Activated T-helper 17 cell treated with anti-CD3 and anti-CD28 coated beads, Interleukin-2, amount 50 U/mL, for 72 hours (primary cell): ENCODE data around the gene GDF10. TPM values are rescaled to one million over a fixed set of nuclear protein-coding genes. Genes with fewer than 3 reads are reported as not detected.

Experiments
- ATAC-seq: fragments of 150-1000 bp; cut with Tn5 transposase; replicated peaks from 2 replicates; pipeline ENCODE4 v1.10.0; 2021; ENCODE audit warnings: mild to moderate bottlenecking, moderate library complexity
- H3K27ac Mint-ChIP-seq: one replicate; pipeline ENCODE4 v1.8.0; 2022; ENCODE audit warnings: mixed read lengths
- H3K27me3 Mint-ChIP-seq: one replicate; pipeline ENCODE4 v1.8.0; 2022; ENCODE audit warnings: mixed read lengths
- H3K36me3 Mint-ChIP-seq: one replicate; pipeline ENCODE4 v1.8.0; 2022; ENCODE audit warnings: low read depth, mild to moderate bottlenecking, mixed read lengths
- H3K4me1 Mint-ChIP-seq: one replicate; pipeline ENCODE4 v1.8.0; 2022; ENCODE audit warnings: mixed read lengths
- H3K4me3 Mint-ChIP-seq: one replicate; pipeline ENCODE4 v1.8.0; 2022; ENCODE audit warnings: mild to moderate bottlenecking, mixed read lengths
- H3K9me3 Mint-ChIP-seq: one replicate; pipeline ENCODE4 v1.8.0; 2022; ENCODE audit warnings: mixed read lengths
- total RNA-seq, 2 donors: library from RNA; stranded (reverse); gene quantifications; one replicate each; pipeline ENCODE4 v1.2.3, GENCODE V29; 2022

GDF10 gene
- total RNA-seq, 2 donors from 2014 or later, result 0.45 TPM; not detected in 1

GRCh38 chr10:47261121-47261520 is 38.9 kb upstream of the GDF10 start:
- Mint-ChIP-seq H3K9me3 (peaks cover 4% of the 10 kb centered on the region), H3K4me3 (peak overlapping the region; percentile 45), H3K36me3 (no peaks in the 10 kb centered on the region)

GRCh38 chr10:47261556-47261955 is 38.4 kb upstream of the GDF10 start:
- H3K27ac Mint-ChIP-seq, result peak overlapping the region; percentile 78
- peak overlapping the region; percentile 45 for H3K4me3 Mint-ChIP-seq
- no peaks in the 10 kb centered on the region for H3K27me3 Mint-ChIP-seq
- H3K9me3 Mint-ChIP-seq, result peaks cover 4% of the 10 kb centered on the region
- ATAC-seq, result no peak
- no peaks in the 10 kb centered on the region for H3K36me3 Mint-ChIP-seq
- H3K4me1 Mint-ChIP-seq, result peaks cover 35% of the 10 kb centered on the region

More at GRCh38 chr10:47261121-47261520, 38.9 kb upstream of the GDF10 start:
- peaks cover 39% of the 10 kb centered on the region for H3K4me1 Mint-ChIP-seq
- no peaks in the 10 kb centered on the region for H3K27me3 Mint-ChIP-seq
- peak; percentile 75 for ATAC-seq
- H3K27ac Mint-ChIP-seq, result peak overlapping the region; percentile 78

GRCh38 chr10:47262606-47263533 is 37.1 kb upstream of the GDF10 start:
- H3K4me3 Mint-ChIP-seq, result no peak overlapping the region
- no peaks in the 10 kb centered on the region for H3K36me3 Mint-ChIP-seq
- ATAC-seq, result no peak
- H3K9me3 Mint-ChIP-seq, result peaks cover 4% of the 10 kb centered on the region
- H3K27me3 Mint-ChIP-seq, result no peaks in the 10 kb centered on the region
- peaks cover 22% of the 10 kb centered on the region for H3K4me1 Mint-ChIP-seq
- no peak overlapping the region for H3K27ac Mint-ChIP-seq

GRCh38 chr10:47264797-47265281 is 35.2 kb upstream of the GDF10 start:
- no peaks in the 10 kb centered on the region for H3K36me3 Mint-ChIP-seq
- H3K27me3 Mint-ChIP-seq, result no peaks in the 10 kb centered on the region
- H3K4me3 Mint-ChIP-seq, result peak overlapping the region; percentile 18

GRCh38 chr10:47266602-47267001 is 33.4 kb upstream of the GDF10 start:
- H3K36me3 Mint-ChIP-seq, result no peaks in the 10 kb centered on the region
- no peak for ATAC-seq
- H3K4me3 Mint-ChIP-seq, result no peak overlapping the region
- H3K27me3 Mint-ChIP-seq, result no peaks in the 10 kb centered on the region
- peaks cover 1% of the 10 kb centered on the region for H3K4me1 Mint-ChIP-seq
- peaks cover 4% of the 10 kb centered on the region for H3K9me3 Mint-ChIP-seq
- H3K27ac Mint-ChIP-seq, result no peak overlapping the region

More at GRCh38 chr10:47264797-47265281, 35.2 kb upstream of the GDF10 start:
- peak; percentile 80 for ATAC-seq
- H3K27ac Mint-ChIP-seq, result peak overlapping the region; percentile 85
- H3K9me3 Mint-ChIP-seq, result peaks cover 4% of the 10 kb centered on the region
- H3K4me1 Mint-ChIP-seq, result peaks cover 18% of the 10 kb centered on the region

- no peaks in the 10 kb centered on the region for H3K36me3 Mint-ChIP-seq
- H3K4me3 Mint-ChIP-seq, result no peak overlapping the region
- no peaks in the 10 kb centered on the region for H3K27me3 Mint-ChIP-seq
- no peak for ATAC-seq
- H3K9me3 Mint-ChIP-seq, result peaks cover 6% of the 10 kb centered on the region
- H3K27ac Mint-ChIP-seq, result no peak overlapping the region
- H3K4me1 Mint-ChIP-seq, result no peaks in the 10 kb centered on the region
These were observed 31.3 kb upstream of the GDF10 start for GRCh38 chr10:47268696-47269095.

- Mint-ChIP-seq H3K9me3 (peaks cover 3% of the 10 kb centered on the region), H3K27me3 (no peaks in the 10 kb centered on the region), H3K4me1 (no peaks in the 10 kb centered on the region), H3K27ac (no peak overlapping the region), H3K36me3 (no peaks in the 10 kb centered on the region), H3K4me3 (no peak overlapping the region)
- no peak for ATAC-seq
These were observed 30.7 kb upstream of the GDF10 start for GRCh38 chr10:47269294-47269693.

- no peak for ATAC-seq
- no peak overlapping the region for H3K4me3 Mint-ChIP-seq
- H3K9me3 Mint-ChIP-seq, result peaks cover 3% of the 10 kb centered on the region
- H3K4me1 Mint-ChIP-seq, result peaks cover 12% of the 10 kb centered on the region
- no peak overlapping the region for H3K27ac Mint-ChIP-seq
- H3K36me3 Mint-ChIP-seq, result no peaks in the 10 kb centered on the region
- H3K27me3 Mint-ChIP-seq, result no peaks in the 10 kb centered on the region
These were observed 23.9 kb upstream of the GDF10 start for GRCh38 chr10:47276071-47276470.

GRCh38 chr10:47276576-47277351 is 23.2 kb upstream of the GDF10 start:
- H3K9me3 Mint-ChIP-seq, result peaks cover 3% of the 10 kb centered on the region
- no peak overlapping the region for H3K4me3 Mint-ChIP-seq
- peak overlapping the region; percentile 69 for H3K27ac Mint-ChIP-seq
- H3K4me1 Mint-ChIP-seq, result peaks cover 12% of the 10 kb centered on the region
- no peaks in the 10 kb centered on the region for H3K27me3 Mint-ChIP-seq
- no peaks in the 10 kb centered on the region for H3K36me3 Mint-ChIP-seq
- ATAC-seq, result no peak

- Mint-ChIP-seq H3K9me3 (no peaks in the 10 kb centered on the region), H3K4me1 (peaks cover 12% of the 10 kb centered on the region), H3K27me3 (no peaks in the 10 kb centered on the region), H3K36me3 (no peaks in the 10 kb centered on the region), H3K27ac (peak overlapping the region; percentile 69), H3K4me3 (no peak overlapping the region)
- peak; percentile 83 for ATAC-seq
These were observed 22.4 kb upstream of the GDF10 start for GRCh38 chr10:47277352-47278151.

- no peaks in the 10 kb centered on the region for H3K9me3 Mint-ChIP-seq
- H3K27ac Mint-ChIP-seq, result no peak overlapping the region
- ATAC-seq, result no peak
- H3K4me1 Mint-ChIP-seq, result peaks cover 12% of the 10 kb centered on the region
- no peak overlapping the region for H3K4me3 Mint-ChIP-seq
- no peaks in the 10 kb centered on the region for H3K36me3 Mint-ChIP-seq
- no peaks in the 10 kb centered on the region for H3K27me3 Mint-ChIP-seq
These were observed 21.9 kb upstream of the GDF10 start for GRCh38 chr10:47278152-47278473.

GRCh38 chr10:47278720-47279119 is 21.3 kb upstream of the GDF10 start:
- Mint-ChIP-seq H3K27me3 (no peaks in the 10 kb centered on the region), H3K27ac (no peak overlapping the region), H3K4me3 (no peak overlapping the region), H3K4me1 (peaks cover 12% of the 10 kb centered on the region), H3K36me3 (no peaks in the 10 kb centered on the region), H3K9me3 (no peaks in the 10 kb centered on the region)
- ATAC-seq, result no peak

GRCh38 chr10:47279276-47279675 is 20.7 kb upstream of the GDF10 start:
- Mint-ChIP-seq H3K27ac (no peak overlapping the region), H3K4me1 (peaks cover 12% of the 10 kb centered on the region), H3K27me3 (no peaks in the 10 kb centered on the region), H3K9me3 (no peaks in the 10 kb centered on the region), H3K36me3 (no peaks in the 10 kb centered on the region), H3K4me3 (no peak overlapping the region)
- ATAC-seq, result no peak

GRCh38 chr10:47282005-47282656 is 17.9 kb upstream of the GDF10 start:
- H3K4me3 Mint-ChIP-seq, result no peak overlapping the region
- no peaks in the 10 kb centered on the region for H3K36me3 Mint-ChIP-seq
- ATAC-seq, result no peak
- no peak overlapping the region for H3K27ac Mint-ChIP-seq
- peaks cover 20% of the 10 kb centered on the region for H3K4me1 Mint-ChIP-seq
- no peaks in the 10 kb centered on the region for H3K9me3 Mint-ChIP-seq
- no peaks in the 10 kb centered on the region for H3K27me3 Mint-ChIP-seq
